Mesothelial cell of epicardium (in vitro differentiated cells): ENCODE measurements around the gene ABL1. TPM values are rescaled to one million over a fixed set of nuclear protein-coding genes. Genes with fewer than 3 reads are reported as not detected.

Experiments used
- DNase-seq, 2 experiments: peaks; one replicate each; pipeline ENCODE4 v3.0.0; 2021; ENCODE audit warnings: low spot score in 2 of 2; ENCODE audit not compliant: unreplicated experiment in 2 of 2
- H3K27ac Mint-ChIP-seq: 2 replicates; pipeline ENCODE4 v1.8.0; 2021; ENCODE audit warnings: mixed read lengths
- H3K27me3 Mint-ChIP-seq: 2 replicates; pipeline ENCODE4 v1.8.0; 2021; ENCODE audit warnings: low read depth, mixed read lengths
- H3K36me3 Mint-ChIP-seq: 2 replicates; pipeline ENCODE4 v1.8.0; 2021; ENCODE audit warnings: mixed read lengths
- H3K4me1 Mint-ChIP-seq: 2 replicates; pipeline ENCODE4 v1.8.0; 2021; ENCODE audit warnings: mixed read lengths
- H3K4me3 Mint-ChIP-seq: 2 replicates; pipeline ENCODE4 v1.8.0; 2021; ENCODE audit warnings: mild to moderate bottlenecking, moderate library complexity, mixed read lengths
- H3K9me3 Mint-ChIP-seq: 2 replicates; pipeline ENCODE4 v1.8.0; 2021; ENCODE audit warnings: mixed read lengths
- total RNA-seq: library from RNA; stranded (reverse); gene quantifications from 3 replicates; pipeline ENCODE4 v1.2.1, GENCODE V29; 2021
- TF ChIP-seq, protein P1 (sequence below): fragments of 200-600 bp; sonication (generic); IDR thresholded peaks from one replicate; pipeline ENCODE4 v1.5.0; 2021; ENCODE audit warnings: antibody characterized with exemption; ENCODE audit not compliant: unreplicated experiment

ABL1 gene
- total RNA-seq, 1 donor from 2014 or later = 117 TPM

DNA sequence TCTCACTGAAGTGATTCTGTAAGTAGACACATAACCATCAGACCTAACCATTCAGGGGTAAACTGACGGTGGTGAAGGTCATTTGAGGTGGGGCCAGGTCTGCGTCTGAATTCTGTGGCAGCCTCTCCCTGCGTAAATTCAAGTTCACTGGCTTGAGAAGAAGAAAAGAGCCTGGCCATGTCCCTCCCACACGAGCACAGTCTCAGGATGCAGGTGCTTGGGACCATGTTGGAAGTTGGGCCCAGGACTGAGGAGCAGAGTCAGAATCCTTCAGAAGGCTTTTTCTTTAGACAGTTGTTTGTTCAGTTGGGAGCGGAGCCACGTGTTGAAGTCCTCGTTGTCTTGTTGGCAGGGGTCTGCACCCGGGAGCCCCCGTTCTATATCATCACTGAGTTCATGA lies 37.5 kb downstream of the ABL1 start:
- DNase-seq = no peak
- Mint-ChIP-seq H3K27me3 (no peaks in the 10 kb centered on the region), H3K4me3 (no peak overlapping the region), H3K36me3 (peaks cover 46% of the 10 kb centered on the region), H3K27ac (no peak overlapping the region), H3K4me1 (peaks cover 14% of the 10 kb centered on the region), H3K9me3 (no peaks in the 10 kb centered on the region)
- TF ChIP-seq, protein P1, sequence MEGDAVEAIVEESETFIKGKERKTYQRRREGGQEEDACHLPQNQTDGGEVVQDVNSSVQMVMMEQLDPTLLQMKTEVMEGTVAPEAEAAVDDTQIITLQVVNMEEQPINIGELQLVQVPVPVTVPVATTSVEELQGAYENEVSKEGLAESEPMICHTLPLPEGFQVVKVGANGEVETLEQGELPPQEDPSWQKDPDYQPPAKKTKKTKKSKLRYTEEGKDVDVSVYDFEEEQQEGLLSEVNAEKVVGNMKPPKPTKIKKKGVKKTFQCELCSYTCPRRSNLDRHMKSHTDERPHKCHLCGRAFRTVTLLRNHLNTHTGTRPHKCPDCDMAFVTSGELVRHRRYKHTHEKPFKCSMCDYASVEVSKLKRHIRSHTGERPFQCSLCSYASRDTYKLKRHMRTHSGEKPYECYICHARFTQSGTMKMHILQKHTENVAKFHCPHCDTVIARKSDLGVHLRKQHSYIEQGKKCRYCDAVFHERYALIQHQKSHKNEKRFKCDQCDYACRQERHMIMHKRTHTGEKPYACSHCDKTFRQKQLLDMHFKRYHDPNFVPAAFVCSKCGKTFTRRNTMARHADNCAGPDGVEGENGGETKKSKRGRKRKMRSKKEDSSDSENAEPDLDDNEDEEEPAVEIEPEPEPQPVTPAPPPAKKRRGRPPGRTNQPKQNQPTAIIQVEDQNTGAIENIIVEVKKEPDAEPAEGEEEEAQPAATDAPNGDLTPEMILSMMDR = no peak

DNA sequence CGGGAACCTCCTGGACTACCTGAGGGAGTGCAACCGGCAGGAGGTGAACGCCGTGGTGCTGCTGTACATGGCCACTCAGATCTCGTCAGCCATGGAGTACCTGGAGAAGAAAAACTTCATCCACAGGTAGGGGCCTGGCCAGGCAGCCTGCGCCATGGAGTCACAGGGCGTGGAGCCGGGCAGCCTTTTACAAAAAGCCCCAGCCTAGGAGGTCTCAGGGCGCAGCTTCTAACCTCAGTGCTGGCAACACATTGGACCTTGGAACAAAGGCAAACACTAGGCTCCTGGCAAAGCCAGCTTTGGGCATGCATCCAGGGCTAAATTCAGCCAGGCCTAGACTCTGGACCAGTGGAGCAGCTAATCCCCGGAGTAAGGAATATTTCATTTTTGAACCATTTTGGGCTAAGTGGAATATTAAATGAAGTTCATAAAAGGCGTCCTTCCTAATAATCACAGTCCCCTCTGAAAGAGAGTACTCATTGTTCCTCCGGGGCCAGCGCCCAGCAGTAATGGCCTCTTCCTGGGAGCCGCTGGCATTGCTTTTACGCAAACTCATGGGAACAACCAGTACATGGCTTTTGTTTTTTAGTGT lies 38.0 kb downstream of the ABL1 start:
- Mint-ChIP-seq H3K36me3 (peaks cover 46% of the 10 kb centered on the region), H3K27me3 (no peaks in the 10 kb centered on the region), H3K4me3 (no peak overlapping the region), H3K4me1 (peaks cover 14% of the 10 kb centered on the region), H3K27ac (no peak overlapping the region), H3K9me3 (no peaks in the 10 kb centered on the region)
- TF ChIP-seq, protein P1 = no peak
- no peak for DNase-seq

DNA sequence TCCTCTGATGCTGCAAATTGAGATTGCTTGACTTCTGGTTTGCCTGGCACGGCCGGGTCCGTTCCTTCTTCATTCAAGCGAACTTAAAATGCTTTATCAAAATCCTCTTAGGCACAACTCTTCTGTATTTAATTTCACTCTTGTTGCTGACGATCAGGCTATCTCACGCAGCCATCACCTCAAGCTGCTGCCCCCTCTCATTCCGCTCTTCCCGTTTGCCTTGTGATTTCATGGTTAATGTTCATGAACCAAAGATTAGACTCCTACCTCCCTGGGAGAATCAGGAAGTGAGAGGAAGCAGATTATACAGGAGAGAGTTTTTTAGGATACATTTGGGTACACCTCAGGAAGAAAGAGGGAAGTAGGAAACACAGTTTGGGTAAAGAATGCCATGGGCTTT lies 38.9 kb downstream of the ABL1 start:
- no peak overlapping the region for H3K4me3 Mint-ChIP-seq
- H3K27me3 Mint-ChIP-seq = no peaks in the 10 kb centered on the region
- TF ChIP-seq, protein P1 = no peak
- DNase-seq = no peak
- H3K9me3 Mint-ChIP-seq = no peaks in the 10 kb centered on the region
- H3K36me3 Mint-ChIP-seq = peaks cover 44% of the 10 kb centered on the region
- H3K27ac Mint-ChIP-seq = no peak overlapping the region
- peaks cover 7% of the 10 kb centered on the region for H3K4me1 Mint-ChIP-seq

DNA sequence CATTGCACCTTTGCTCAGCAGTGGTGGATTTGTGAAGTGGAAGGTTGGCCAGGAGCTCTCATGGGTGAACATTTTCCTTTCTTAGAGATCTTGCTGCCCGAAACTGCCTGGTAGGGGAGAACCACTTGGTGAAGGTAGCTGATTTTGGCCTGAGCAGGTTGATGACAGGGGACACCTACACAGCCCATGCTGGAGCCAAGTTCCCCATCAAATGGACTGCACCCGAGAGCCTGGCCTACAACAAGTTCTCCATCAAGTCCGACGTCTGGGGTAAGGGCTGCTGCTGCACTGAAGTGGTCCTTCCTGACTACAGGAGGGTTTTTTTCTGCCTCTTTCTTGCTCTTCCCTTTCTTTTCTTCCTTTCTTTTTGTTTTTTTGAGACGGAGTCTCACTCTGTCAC lies 39.7 kb downstream of the ABL1 start:
- Mint-ChIP-seq H3K4me1 (peaks cover 2% of the 10 kb centered on the region), H3K9me3 (no peaks in the 10 kb centered on the region), H3K36me3 (peaks cover 49% of the 10 kb centered on the region), H3K4me3 (no peak overlapping the region), H3K27ac (no peak overlapping the region), H3K27me3 (no peaks in the 10 kb centered on the region)
- TF ChIP-seq, protein P1 = no peak
- DNase-seq = no peak

DNA sequence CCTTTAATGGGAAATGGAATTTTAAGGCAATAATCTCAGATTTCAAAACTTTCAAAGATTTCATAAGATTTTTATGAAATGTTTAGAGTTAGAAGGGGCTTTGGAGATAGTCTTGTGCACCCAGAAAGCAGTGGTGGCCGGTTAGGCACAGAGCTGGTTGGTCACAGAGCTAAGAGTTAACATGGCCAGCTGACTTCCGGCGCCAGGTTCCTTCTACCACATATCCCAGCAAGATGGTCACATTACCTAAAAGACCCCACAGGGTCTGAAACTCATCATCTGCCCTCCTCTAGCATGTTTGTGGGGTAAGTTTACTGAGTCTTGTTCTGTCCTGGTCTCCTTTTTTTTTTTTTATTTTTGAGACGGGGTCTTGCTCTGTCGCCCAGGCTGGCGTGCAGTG lies 42.2 kb downstream of the ABL1 start:
- Mint-ChIP-seq H3K4me3 (no peak overlapping the region), H3K27ac (no peak overlapping the region), H3K27me3 (no peaks in the 10 kb centered on the region), H3K9me3 (no peaks in the 10 kb centered on the region), H3K4me1 (no peaks in the 10 kb centered on the region), H3K36me3 (peaks cover 58% of the 10 kb centered on the region)
- no peak for DNase-seq
- TF ChIP-seq, protein P1 = no peak

DNA sequence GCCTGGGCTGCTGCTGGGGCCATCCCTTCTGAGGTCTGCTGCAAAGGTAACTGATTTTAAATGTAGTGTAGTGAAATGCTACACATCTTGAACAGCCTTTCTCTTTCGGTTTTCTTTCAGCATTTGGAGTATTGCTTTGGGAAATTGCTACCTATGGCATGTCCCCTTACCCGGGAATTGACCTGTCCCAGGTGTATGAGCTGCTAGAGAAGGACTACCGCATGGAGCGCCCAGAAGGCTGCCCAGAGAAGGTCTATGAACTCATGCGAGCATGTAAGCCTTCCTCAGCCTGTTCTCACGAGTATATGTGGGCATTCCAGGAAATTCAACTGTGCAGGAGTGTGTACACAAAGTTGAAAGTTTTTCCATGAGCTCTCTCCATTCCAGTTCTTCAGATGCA lies 43.2 kb downstream of the ABL1 start:
- Mint-ChIP-seq H3K27me3 (no peaks in the 10 kb centered on the region), H3K27ac (no peak overlapping the region), H3K4me1 (no peaks in the 10 kb centered on the region), H3K4me3 (no peak overlapping the region), H3K9me3 (no peaks in the 10 kb centered on the region), H3K36me3 (peaks cover 52% of the 10 kb centered on the region)
- no peak for DNase-seq
- TF ChIP-seq, protein P1 = no peak
